K562 treated with DMSO at 1 percent for 48 hours (cell line): ENCODE measurements around the gene LTA. TPM values are rescaled to one million over a fixed set of nuclear protein-coding genes. Genes with fewer than 3 reads are reported as not detected.

Source experiments
- total RNA-seq: library from RNA; unstranded; fragments of 300-600 nt; gene quantifications from 2 replicates; pipeline ENCODE4 v1.2.3, GENCODE V29; 2022; ENCODE audit warnings: low replicate concordance; ENCODE audit errors: extremely low read depth

Gene LTA, protein sequence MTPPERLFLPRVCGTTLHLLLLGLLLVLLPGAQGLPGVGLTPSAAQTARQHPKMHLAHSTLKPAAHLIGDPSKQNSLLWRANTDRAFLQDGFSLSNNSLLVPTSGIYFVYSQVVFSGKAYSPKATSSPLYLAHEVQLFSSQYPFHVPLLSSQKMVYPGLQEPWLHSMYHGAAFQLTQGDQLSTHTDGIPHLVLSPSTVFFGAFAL
- total RNA-seq = not detected in 2 replicates

DNA sequence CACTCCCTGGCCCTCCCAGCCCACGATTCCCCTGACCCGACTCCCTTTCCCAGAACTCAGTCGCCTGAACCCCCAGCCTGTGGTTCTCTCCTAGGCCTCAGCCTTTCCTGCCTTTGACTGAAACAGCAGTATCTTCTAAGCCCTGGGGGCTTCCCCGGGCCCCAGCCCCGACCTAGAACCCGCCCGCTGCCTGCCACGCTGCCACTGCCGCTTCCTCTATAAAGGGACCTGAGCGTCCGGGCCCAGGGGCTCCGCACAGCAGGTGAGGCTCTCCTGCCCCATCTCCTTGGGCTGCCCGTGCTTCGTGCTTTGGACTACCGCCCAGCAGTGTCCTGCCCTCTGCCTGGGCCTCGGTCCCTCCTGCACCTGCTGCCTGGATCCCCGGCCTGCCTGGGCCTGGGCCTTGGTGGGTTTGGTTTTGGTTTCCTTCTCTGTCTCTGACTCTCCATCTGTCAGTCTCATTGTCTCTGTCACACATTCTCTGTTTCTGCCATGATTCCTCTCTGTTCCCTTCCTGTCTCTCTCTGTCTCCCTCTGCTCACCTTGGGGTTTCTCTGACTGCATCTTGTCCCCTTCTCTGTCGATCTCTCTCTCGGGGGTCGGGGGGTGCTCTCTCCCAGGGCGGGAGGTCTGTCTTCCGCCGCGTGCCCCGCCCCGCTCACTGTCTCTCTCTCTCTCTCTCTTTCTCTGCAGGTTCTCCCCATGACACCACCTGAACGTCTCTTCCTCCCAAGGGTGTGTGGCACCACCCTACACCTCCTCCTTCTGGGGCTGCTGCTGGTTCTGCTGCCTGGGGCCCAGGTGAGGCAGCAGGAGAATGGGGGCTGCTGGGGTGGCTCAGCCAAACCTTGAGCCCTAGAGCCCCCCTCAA is at the start of gene LTA:
Gene LTA, plus strand, starts transcription at position 249 of the 871 bp plus-strand sequence. Its CDS starts 454 bp downstream, at position 703.

DNA sequence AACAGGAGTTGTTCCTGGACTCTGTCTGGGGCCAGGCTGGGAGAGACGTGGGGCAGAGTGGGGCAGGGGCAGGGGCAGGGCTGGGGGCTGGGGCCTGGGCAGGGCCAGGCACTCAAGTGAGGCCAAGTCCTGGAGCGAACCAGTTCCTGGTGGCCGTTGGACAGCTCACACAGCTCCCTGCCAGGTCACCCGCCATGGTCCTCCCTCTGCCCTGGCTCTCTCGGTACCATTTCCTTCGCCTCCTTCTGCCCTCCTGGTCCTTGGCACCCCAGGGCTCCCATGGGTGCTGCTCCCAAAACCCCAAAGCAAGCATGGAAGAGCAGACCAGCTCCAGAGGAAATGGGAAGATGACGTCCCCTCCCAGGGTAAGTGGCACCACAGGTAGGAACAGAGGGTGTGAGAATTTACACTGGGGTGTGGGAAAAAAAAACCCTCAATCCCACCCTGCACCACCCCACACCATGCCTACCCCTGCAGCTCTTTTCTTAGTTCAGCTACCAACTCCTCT is 43.2 kb upstream of the LTA start, which contains the start of gene MCCD1:
Gene MCCD1, plus strand, starts transcription at position 142 of the 508 bp plus-strand sequence. Its CDS starts 53 bp downstream, at position 195.

DNA sequence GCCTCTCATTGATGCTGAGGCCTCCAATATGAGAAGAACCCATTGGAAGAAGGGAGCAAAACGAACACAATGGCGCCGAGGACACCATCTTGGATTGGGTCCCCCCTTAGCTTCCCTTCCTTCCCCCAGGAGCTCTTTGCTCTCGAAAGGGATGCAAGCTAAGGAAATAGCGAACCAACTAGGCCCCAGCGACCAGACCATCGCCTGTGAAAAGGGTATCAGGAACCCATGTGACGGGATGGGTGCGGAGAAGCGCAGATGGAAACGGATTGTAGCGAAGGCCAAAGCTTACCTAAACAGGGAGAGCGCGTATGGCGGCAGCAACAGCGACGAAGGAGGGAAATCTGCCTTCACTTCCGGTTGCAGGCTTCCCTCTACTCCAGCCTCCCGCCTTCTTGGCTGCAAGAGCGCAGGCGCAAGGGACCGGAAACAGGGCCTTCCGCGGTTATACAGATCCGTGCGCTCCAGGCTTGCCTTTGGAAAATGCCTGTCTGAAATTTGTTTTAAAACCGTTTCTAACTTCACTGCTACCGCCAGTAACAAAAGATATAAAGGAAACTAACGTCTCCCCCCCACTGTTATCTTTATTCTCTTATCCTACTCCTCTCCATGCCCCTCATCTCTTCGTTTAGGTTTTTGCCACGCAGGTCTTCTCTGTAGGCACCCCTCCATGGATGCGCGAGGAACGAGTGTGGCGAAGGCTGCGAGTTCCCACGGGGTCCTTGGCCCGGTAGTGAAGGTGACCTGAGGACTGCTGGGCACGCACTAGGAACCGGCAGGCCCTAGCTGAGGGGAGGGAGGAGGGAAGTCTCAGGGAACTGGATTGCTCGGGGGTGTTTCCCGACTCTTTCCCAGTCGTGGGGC is 30.2 kb upstream of the LTA start, which contains the start of gene DDX39B:
Gene DDX39B, minus strand, starts transcription at position 346 of the 864 bp plus-strand sequence. CDS start 1,471 bp downstream, outside the sequence.

DNA sequence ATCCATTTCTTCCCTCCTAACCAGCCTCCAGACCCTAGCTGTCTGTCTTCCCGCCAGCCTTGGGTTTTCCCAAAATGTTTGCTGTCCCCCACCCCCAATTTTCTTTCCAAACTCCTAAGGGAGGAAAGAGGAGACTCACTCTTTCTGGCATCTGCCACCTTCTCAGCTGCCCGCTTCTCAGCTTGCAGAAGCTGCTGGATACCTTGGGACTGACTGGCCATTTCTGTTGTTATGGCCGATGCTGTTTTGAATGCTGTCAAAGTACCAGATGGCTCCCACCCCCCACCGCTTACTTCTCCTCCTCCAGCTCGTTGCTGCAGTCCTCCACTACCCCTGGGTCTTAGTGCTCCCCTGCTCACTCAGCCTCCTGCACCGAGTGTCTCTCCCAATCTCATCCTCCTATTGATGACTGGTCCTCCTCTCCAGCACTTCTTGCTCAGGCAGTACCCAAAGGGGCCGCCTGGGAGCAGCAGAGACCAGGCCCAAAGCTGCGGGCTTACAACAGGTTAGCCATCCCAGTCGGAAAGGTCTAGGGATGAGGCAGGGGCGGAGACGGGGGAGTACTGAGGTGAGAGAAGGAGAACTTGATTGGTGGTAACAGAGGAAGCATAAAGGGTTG is 25.6 kb upstream of the LTA start, which contains the start of gene ATP6V1G2:
Gene ATP6V1G2, minus strand, starts transcription at position 270 of the 619 bp plus-strand sequence. Its CDS starts 49 bp downstream, at position 221.

DNA sequence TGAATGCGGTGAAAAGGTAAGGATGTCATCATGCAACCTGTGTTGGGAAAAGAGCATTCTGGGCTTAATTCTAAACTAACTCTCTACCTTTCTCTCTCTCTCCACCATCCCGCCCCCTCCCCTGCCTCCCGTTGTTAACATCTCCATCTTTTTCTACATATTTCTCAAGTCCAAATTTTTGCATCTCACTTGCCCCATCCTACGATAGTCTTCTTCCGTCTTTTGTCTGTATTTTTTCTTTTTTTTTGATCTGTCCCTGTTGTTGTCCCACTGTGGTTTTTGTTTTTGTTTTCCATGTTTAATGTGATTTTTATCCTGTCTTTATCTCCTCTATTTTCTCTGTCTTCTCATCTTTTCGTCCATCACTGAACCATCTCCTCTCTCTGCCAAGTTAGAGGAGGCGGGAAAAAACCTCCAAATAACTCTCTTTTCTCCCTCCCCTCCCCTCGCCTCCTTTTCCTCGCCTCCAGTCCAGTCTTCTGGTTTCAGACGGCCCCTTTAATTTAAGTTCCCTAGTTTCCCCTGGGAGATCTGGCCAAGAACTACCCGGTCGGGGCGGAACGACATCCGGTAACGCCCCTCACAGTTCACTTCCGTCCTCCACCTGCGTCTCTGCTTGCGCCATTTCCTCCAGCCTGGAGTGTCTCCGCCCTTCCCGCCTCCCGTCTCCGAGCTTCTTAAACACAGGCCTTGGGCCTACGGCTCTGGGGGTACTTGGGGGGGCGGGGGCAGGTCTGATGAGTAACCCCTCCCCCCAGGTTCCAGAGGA is 24.9 kb upstream of the LTA start, which contains the start of gene NFKBIL1:
Gene NFKBIL1, plus strand, starts transcription at position 651 of the 769 bp plus-strand sequence. Its CDS starts 87 bp downstream, at position 738.

DNA sequence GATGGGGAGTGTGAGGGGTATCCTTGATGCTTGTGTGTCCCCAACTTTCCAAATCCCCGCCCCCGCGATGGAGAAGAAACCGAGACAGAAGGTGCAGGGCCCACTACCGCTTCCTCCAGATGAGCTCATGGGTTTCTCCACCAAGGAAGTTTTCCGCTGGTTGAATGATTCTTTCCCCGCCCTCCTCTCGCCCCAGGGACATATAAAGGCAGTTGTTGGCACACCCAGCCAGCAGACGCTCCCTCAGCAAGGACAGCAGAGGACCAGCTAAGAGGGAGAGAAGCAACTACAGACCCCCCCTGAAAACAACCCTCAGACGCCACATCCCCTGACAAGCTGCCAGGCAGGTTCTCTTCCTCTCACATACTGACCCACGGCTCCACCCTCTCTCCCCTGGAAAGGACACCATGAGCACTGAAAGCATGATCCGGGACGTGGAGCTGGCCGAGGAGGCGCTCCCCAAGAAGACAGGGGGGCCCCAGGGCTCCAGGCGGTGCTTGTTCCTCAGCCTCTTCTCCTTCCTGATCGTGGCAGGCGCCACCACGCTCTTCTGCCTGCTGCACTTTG is 3.3 kb downstream of the LTA start, which contains the start of gene TNF:
Gene TNF, plus strand, starts transcription at position 231 of the 567 bp plus-strand sequence. Its CDS starts 177 bp downstream, at position 408.

DNA sequence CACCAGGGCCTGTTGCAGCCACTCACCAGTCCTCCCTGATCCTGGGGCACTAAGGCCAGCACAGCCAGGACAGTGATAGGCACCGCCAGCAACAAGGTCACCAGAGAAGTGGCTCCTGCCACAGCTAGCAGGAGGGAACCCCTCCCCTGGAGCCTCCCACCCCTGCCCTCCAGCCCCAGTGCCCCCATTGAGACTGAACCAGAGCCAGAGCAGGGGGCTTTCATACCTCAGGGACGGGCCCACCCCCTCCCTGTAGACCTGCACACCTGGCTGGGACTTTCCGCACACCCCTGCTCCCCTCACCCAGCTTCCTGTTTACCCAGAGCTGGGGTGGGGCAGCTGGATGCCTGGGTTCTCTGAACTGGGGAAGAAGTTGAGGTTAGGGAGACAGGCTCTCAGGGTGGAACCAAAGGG is 10.1 kb downstream of the LTA start, which contains the start of gene LTB:
Gene LTB, minus strand, starts transcription at position 195 of the 414 bp plus-strand sequence. Its CDS starts 7 bp downstream, at position 188.

DNA sequence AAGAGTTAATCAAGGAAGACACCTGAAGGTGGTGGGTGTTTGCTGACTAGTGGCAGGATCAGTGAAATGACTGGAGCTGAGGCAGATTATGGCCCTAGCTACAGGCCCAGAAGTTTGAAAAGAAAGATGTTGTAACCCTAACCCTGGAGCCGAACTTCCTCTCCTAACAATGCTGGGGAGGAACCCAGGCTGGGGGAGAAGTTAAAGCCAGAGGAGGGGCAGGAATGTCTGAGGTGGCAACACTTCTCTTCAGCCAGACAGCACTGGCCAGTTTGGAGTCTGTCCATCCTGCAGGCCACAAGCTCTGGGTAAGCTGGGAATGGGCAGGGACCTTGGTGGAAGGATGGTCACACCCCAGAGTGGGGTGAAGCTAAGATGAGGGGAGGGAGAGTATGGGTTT is 13.9 kb downstream of the LTA start, which contains the start of gene LST1:
Gene LST1, plus strand, starts transcription at position 270 of the 400 bp plus-strand sequence. CDS start 1,023 bp downstream, outside the sequence.

DNA sequence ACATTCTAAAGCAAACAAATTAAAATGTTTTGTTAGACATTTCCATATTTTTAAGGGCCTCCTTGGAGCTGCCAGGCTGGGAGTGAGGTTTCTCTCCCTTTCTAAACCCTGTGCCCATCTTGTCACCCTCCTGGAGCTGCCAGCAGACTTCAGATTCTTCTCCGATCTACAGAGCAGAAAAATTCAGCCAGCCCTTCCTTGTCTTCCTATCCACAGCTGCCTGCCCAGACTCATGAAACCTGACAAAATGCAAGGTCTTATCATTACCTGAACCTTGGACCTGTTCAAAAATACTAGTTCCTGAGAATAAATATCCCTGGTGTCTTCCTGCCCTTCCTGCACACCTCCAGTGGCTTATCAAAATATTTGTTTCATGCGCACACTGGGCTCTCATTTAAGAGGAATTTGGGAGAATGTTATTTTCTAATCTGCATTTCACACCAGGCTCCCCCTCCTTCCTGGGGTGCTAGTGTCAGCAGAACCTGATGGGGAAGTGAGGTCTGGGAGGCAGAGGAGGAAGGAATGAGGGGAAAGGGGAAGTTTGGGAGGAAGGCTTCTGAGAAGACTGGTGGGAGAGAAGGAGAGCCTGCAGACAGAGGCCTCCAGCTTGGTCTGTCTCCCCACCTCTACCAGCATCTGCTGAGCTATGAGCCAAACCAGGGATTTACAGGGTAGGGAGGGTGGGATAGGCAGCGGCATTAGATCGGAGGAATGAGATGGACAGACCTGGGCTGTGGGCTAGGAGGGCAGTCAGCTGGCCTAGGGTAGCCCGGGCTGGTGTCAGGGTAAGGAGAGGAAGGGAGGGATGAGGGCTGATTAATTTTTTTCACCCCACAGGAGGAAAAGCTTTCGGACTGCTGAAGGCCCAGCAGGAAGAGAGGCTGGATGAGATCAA is 42.8 kb downstream of the LTA start, which contains the start of gene AIF1:
Gene AIF1, plus strand, starts transcription at position 551 of the 895 bp plus-strand sequence. Its CDS starts 96 bp downstream, at position 647.

DNA sequence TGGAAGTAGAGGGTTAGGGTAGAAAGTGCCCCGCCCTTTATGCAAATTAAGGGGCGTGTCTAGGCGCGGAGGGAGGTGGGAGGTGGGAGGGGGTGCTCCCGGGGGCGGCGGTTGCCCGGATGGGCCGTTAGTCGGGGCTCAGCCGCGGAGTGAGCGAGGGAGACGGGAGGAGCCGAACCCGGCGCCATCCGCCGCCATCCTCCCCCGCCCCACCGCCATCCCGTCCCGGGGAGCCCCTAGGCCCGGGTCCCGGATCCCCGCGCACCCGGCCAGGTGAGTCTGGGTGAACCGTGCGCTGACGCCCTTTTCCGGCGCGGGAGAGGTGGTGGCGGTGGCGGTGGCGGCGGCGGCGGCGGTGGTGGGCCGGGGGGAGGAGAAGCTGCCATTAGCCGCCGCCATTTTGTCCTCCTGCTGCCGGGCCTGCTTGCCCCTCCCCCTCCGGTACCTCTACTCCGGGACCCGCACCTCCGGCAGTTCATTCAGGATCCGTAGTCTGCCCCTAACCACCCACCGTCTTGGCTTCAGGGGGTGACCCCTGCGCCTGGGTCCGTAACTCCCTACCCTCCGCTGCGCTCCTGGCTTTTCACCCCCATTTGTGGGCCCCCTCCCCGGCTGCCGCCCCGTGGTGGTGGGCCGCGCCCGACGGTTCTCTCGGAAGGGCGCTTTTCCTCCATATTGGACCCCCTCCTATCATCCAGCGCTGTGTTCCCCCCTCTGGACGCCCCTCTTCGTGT is 48.7 kb downstream of the LTA start, which contains the start of gene PRRC2A:
Gene PRRC2A, plus strand, starts transcription at position 130 of the 734 bp plus-strand sequence. CDS start 2,075 bp downstream, outside the sequence.

Other genes starting within 250 kb of the LTA start
- not detected in 2 replicates for gene HLA-B, start 215.1 kb upstream of the LTA start, total RNA-seq
- gene MICA, start 168.7 kb upstream of the LTA start, total RNA-seq = not detected in 2 replicates
- not detected in 2 replicates for gene MICB, start 74.1 kb upstream of the LTA start, total RNA-seq
- not detected in 2 replicates for gene MCCD1, start 43.3 kb upstream of the LTA start, total RNA-seq
- not detected in 2 replicates for gene DDX39B, start 30.3 kb upstream of the LTA start, total RNA-seq
- not detected in 2 replicates for gene ATP6V1G2, start 25.7 kb upstream of the LTA start, total RNA-seq
- not detected in 2 replicates for gene NFKBIL1, start 24.7 kb upstream of the LTA start, total RNA-seq
- not detected in 2 replicates for gene TNF, start 3.3 kb downstream of the LTA start, total RNA-seq
- not detected in 2 replicates for gene LTB, start 10.1 kb downstream of the LTA start, total RNA-seq
- gene LST1, start 14.0 kb downstream of the LTA start, total RNA-seq = not detected in 2 replicates
- gene NCR3, start 20.7 kb downstream of the LTA start, total RNA-seq = not detected in 2 replicates
- not detected in 2 replicates for gene AIF1, start 42.9 kb downstream of the LTA start, total RNA-seq
- 599 TPM in 1 of 2 replicates, not detected in the other for gene PRRC2A, start 48.4 kb downstream of the LTA start, total RNA-seq
- 212 TPM in 1 of 2 replicates, not detected in the other for gene BAG6, start 80.4 kb downstream of the LTA start, total RNA-seq
- not detected in 2 replicates for gene APOM, start 83.6 kb downstream of the LTA start, total RNA-seq
- not detected in 2 replicates for gene C6orf47, start 88.5 kb downstream of the LTA start, total RNA-seq
- gene GPANK1, start 92.7 kb downstream of the LTA start, total RNA-seq = not detected in 2 replicates
- 596 TPM in 1 of 2 replicates, not detected in the other for gene CSNK2B, start 93.8 kb downstream of the LTA start, total RNA-seq
- gene LY6G5B, start 97.7 kb downstream of the LTA start, total RNA-seq = not detected in 2 replicates
- gene LY6G5C, start 108.8 kb downstream of the LTA start, total RNA-seq = not detected in 2 replicates
- not detected in 2 replicates for gene ABHD16A, start 131.0 kb downstream of the LTA start, total RNA-seq
- not detected in 2 replicates for gene LY6G6F, start 134.6 kb downstream of the LTA start, total RNA-seq
- gene LY6G6D, start 143.1 kb downstream of the LTA start, total RNA-seq = not detected in 2 replicates
- gene LY6G6C, start 149.5 kb downstream of the LTA start, total RNA-seq = not detected in 2 replicates
- not detected in 2 replicates for gene MPIG6B, start 151.1 kb downstream of the LTA start, total RNA-seq
- not detected in 2 replicates for gene DDAH2, start 157.0 kb downstream of the LTA start, total RNA-seq
- 1,281 TPM in 1 of 2 replicates, not detected in the other for gene CLIC1, start 164.2 kb downstream of the LTA start, total RNA-seq
- not detected in 2 replicates for gene MSH5, start 167.7 kb downstream of the LTA start, total RNA-seq
- not detected in 2 replicates for gene SAPCD1, start 190.4 kb downstream of the LTA start, total RNA-seq
- not detected in 2 replicates for gene VWA7, start 205.0 kb downstream of the LTA start, total RNA-seq
- gene VARS1, start 223.5 kb downstream of the LTA start, total RNA-seq = 668 TPM in 1 of 2 replicates, not detected in the other
- not detected in 2 replicates for gene LSM2, start 234.7 kb downstream of the LTA start, total RNA-seq
- not detected in 2 replicates for gene HSPA1L, start 243.0 kb downstream of the LTA start, total RNA-seq
- not detected in 2 replicates for gene HSPA1A, start 243.3 kb downstream of the LTA start, total RNA-seq